Hepatocyte (in vitro differentiated cells): Measurements from ENCODE around the gene SLC30A9. TPM values are rescaled to one million over a fixed set of nuclear protein-coding genes. Genes with fewer than 3 reads are reported as not detected.

ENCODE experiments used
- DNase-seq: peaks from one replicate; pipeline ENCODE4 v3.0.0-alpha.2; 2016; ENCODE audit warnings: low spot score
- H2AFZ ChIP-seq: fragments of 200-600 bp; sonication (generic); 2 replicates; pipeline ENCODE4 v1.6.0; 2016; ENCODE audit warnings: antibody characterized with exemption, mild to moderate bottlenecking
- H3K27ac ChIP-seq: fragments of 200-600 bp; sonication (generic); 2 replicates; pipeline ENCODE4 v1.5.1; 2016; ENCODE audit warnings: mild to moderate bottlenecking
- H3K27me3 ChIP-seq: fragments of 200-600 bp; sonication (generic); 2 replicates; pipeline ENCODE4 v1.6.1; 2016
- H3K36me3 ChIP-seq: fragments of 200-600 bp; sonication (generic); replicated peaks from 2 replicates; pipeline ENCODE4 v1.5.1; 2016; ENCODE audit warnings: low read depth; ENCODE audit not compliant: insufficient read depth
- H3K4me1 ChIP-seq: fragments of 200-600 bp; sonication (generic); 2 replicates; pipeline ENCODE4 v1.5.1; 2016; ENCODE audit warnings: mild to moderate bottlenecking, moderate library complexity; ENCODE audit not compliant: insufficient read depth
- H3K4me2 ChIP-seq: fragments of 200-600 bp; sonication (generic); 2 replicates; pipeline ENCODE4 v1.6.0; 2016
- H3K4me3 ChIP-seq: fragments of 200-600 bp; sonication (generic); 2 replicates; pipeline ENCODE4 v1.5.1; 2016; ENCODE audit warnings: mild to moderate bottlenecking
- H3K79me2 ChIP-seq: fragments of 200-600 bp; sonication (generic); 2 replicates; pipeline ENCODE4 v1.6.0; 2017; ENCODE audit warnings: mild to moderate bottlenecking
- H3K9me2 ChIP-seq: fragments of 200-600 bp; sonication (generic); replicated peaks from 2 replicates; pipeline ENCODE4 v1.6.0; 2017; ENCODE audit warnings: mild to moderate bottlenecking; ENCODE audit not compliant: insufficient read depth
- H3K9me3 ChIP-seq: fragments of 200-600 bp; sonication (generic); 2 replicates; pipeline ENCODE4 v1.5.1; 2016; ENCODE audit warnings: low read depth, mild to moderate bottlenecking
- H4K20me1 ChIP-seq: fragments of 200-600 bp; sonication (generic); 2 replicates; pipeline ENCODE4 v1.6.0; 2016; ENCODE audit warnings: mild to moderate bottlenecking; ENCODE audit not compliant: insufficient read depth, poor library complexity, severe bottlenecking
- EZH2 ChIP-seq: fragments of 200-600 bp; sonication (generic); IDR thresholded peaks from 2 replicates; pipeline ENCODE4 v1.6.1; 2016; ENCODE audit warnings: antibody characterized with exemption, mild to moderate bottlenecking, borderline replicate concordance
- EZH2phosphoT487 ChIP-seq: fragments of 200-600 bp; sonication (generic); IDR thresholded peaks from one replicate; pipeline ENCODE4 v1.6.1; 2018; ENCODE audit warnings: antibody characterized with exemption, mild to moderate bottlenecking, low read depth, moderate library complexity; ENCODE audit not compliant: unreplicated experiment, severe bottlenecking
- WGBS: methylation state at CpG from one replicate; pipeline ENCODE4 v1.1.6; 2016; ENCODE audit warnings: low lambda C conversion rate; ENCODE audit errors: missing lambda C conversion rate; 5-methylcytosine and 5-hydroxymethylcytosine counted together
- polyA plus RNA-seq: library from polyadenylated mRNA; unstranded; fragments of >200 nt; fragmentation: Nextera tagmentation; extraction: Ambion mirVana; gene quantifications from 2 replicates; pipeline ENCODE4 v1.2.1, GENCODE V29; 2016
- total RNA-seq: library from RNA; depleted of rRNA; stranded (reverse); fragments of >200 nt; gene quantifications from 2 replicates; pipeline ENCODE4 v1.2.3, GENCODE V29; 2014
- TF ChIP-seq, protein P1 (sequence below): fragments of 200-600 bp; sonication (generic); IDR thresholded peaks from 2 replicates; pipeline ENCODE4 v1.5.1; 2016; ENCODE audit warnings: antibody characterized with exemption, mild to moderate bottlenecking; ENCODE audit not compliant: poor library complexity

The SLC30A9 gene
- total and polyA plus RNA-seq, 2 experiments from 2014 or later: 41.3 to 50.9 TPM

- TF ChIP-seq, protein P1, sequence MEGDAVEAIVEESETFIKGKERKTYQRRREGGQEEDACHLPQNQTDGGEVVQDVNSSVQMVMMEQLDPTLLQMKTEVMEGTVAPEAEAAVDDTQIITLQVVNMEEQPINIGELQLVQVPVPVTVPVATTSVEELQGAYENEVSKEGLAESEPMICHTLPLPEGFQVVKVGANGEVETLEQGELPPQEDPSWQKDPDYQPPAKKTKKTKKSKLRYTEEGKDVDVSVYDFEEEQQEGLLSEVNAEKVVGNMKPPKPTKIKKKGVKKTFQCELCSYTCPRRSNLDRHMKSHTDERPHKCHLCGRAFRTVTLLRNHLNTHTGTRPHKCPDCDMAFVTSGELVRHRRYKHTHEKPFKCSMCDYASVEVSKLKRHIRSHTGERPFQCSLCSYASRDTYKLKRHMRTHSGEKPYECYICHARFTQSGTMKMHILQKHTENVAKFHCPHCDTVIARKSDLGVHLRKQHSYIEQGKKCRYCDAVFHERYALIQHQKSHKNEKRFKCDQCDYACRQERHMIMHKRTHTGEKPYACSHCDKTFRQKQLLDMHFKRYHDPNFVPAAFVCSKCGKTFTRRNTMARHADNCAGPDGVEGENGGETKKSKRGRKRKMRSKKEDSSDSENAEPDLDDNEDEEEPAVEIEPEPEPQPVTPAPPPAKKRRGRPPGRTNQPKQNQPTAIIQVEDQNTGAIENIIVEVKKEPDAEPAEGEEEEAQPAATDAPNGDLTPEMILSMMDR: no peak
- TF ChIP-seq EZH2phosphoT487 (no peak), EZH2 (no peak)
- no peak overlapping the region for H3K4me3 ChIP-seq
- no peak for DNase-seq
- H3K27ac ChIP-seq: no peak overlapping the region
- H3K9me3 ChIP-seq: no peaks in the 10 kb centered on the region
- no peaks in the 10 kb centered on the region for H3K9me2 ChIP-seq
- no peaks in the 10 kb centered on the region for H4K20me1 ChIP-seq
- no peaks in the 10 kb centered on the region for H3K27me3 ChIP-seq
- WGBS: 78% methylated on average over 2 of the region's 2 CpGs
- H3K4me2 ChIP-seq: no peak overlapping the region
- no peaks in the 10 kb centered on the region for H3K36me3 ChIP-seq
- no peaks in the 10 kb centered on the region for H3K79me2 ChIP-seq
- no peak overlapping the region for H2AFZ ChIP-seq
- no peaks in the 10 kb centered on the region for H3K4me1 ChIP-seq
Measured at GRCh38 chr4:42123071-42123644, 132.8 kb downstream of the SLC30A9 start.

GRCh38 chr4:42132099-42132498, 141.8 kb downstream of the SLC30A9 start:
- DNase-seq: no peak
- Histone ChIP-seq H3K27me3 (no peaks in the 10 kb centered on the region), H3K79me2 (no peaks in the 10 kb centered on the region), H3K4me3 (no peak overlapping the region), H3K27ac (no peak overlapping the region), H3K4me2 (no peak overlapping the region), H3K4me1 (no peaks in the 10 kb centered on the region), H3K9me3 (no peaks in the 10 kb centered on the region), H3K9me2 (no peaks in the 10 kb centered on the region), H4K20me1 (no peaks in the 10 kb centered on the region), H2AFZ (no peak overlapping the region), H3K36me3 (no peaks in the 10 kb centered on the region)
- no peak for TF ChIP-seq EZH2
- TF ChIP-seq, protein P1: no peak
- no peak for TF ChIP-seq EZH2phosphoT487
- WGBS: 90% methylated on average over 7 of the region's 7 CpGs

DNA sequence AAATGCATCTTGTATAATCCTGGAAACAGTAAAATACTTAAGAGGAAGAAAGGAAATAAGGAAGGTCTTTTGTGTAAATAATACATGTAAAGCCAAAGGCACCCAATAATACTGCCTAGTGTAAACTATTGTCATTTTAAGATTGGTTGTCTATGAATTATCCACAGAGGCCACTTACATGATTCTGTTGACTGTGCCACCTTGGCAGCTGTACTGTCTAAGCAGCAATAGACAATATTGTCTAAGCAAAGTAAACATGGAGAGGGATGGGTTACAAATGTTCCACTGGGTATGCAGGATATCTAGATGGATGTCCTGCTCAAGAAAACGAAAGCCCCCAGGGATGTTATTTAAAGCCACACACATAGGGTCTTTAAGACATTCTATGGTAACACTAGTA, 142.7 kb downstream of the SLC30A9 start:
- 72% methylated on average over 1 of the region's 1 CpG for WGBS
- Histone ChIP-seq H3K27me3 (no peaks in the 10 kb centered on the region), H3K4me3 (no peak overlapping the region), H3K36me3 (no peaks in the 10 kb centered on the region), H3K4me1 (no peaks in the 10 kb centered on the region), H2AFZ (no peak overlapping the region), H3K79me2 (no peaks in the 10 kb centered on the region), H3K27ac (no peak overlapping the region), H3K4me2 (no peak overlapping the region), H3K9me2 (no peaks in the 10 kb centered on the region), H4K20me1 (no peaks in the 10 kb centered on the region), H3K9me3 (no peaks in the 10 kb centered on the region)
- TF ChIP-seq, protein P1: no peak
- TF ChIP-seq EZH2: no peak
- no peak for TF ChIP-seq EZH2phosphoT487
- no peak for DNase-seq

DNA sequence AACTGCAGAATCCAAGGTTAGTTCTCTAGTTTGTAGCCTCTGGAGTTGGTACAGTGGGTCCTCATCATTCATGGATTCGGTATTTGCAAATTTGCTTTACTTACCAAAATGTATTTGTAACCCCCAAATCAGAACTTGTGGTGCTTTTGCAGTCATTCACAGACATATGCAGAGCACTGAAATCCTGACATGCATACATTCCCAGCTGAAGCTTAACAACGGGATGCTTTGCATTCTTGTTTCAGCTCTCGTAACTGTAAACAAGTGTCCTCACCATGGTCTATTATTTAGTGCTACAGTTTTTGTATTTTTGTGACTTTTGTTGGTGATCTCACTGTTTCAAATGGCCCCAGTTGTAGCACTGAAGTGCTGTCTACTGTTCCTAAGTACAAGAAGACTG, 146.0 kb downstream of the SLC30A9 start:
- no peaks in the 10 kb centered on the region for H3K36me3 ChIP-seq
- no peak overlapping the region for H3K4me2 ChIP-seq
- H3K27me3 ChIP-seq: peaks cover 4% of the 10 kb centered on the region
- H2AFZ ChIP-seq: no peak overlapping the region
- TF ChIP-seq EZH2phosphoT487 (no peak), EZH2 (no peak)
- TF ChIP-seq, protein P1: no peak
- H3K4me1 ChIP-seq: no peaks in the 10 kb centered on the region
- no peaks in the 10 kb centered on the region for H3K79me2 ChIP-seq
- DNase-seq: no peak
- H3K9me2 ChIP-seq: no peaks in the 10 kb centered on the region
- 67% methylated on average over 3 of the region's 3 CpGs for WGBS
- H3K27ac ChIP-seq: no peak overlapping the region
- H3K9me3 ChIP-seq: no peaks in the 10 kb centered on the region
- H4K20me1 ChIP-seq: no peaks in the 10 kb centered on the region
- no peak overlapping the region for H3K4me3 ChIP-seq
